OCI-LY1 (cell line): ENCODE measurements around the gene HTR3B.

Source experiments
- H2AFZ ChIP-seq: fragments of 200-600 bp; sonication (generic), shearing (Covaris generic); 2 replicates; pipeline ENCODE4 v1.6.0; 2014; ENCODE audit warnings: antibody characterized with exemption, mild to moderate bottlenecking, low read length
- H3F3A ChIP-seq: fragments of 200-600 bp; sonication (generic), shearing (Covaris generic); 2 replicates; pipeline ENCODE4 v1.6.0; 2014; ENCODE audit warnings: mild to moderate bottlenecking, antibody characterized with exemption, low read length, moderate library complexity; ENCODE audit not compliant: insufficient read depth
- H3K27ac ChIP-seq: fragments of 200-600 bp; sonication (generic); 2 replicates; pipeline ENCODE4 v1.5.1; 2014; ENCODE audit warnings: low read length, mixed run types, mild to moderate bottlenecking, low read depth; ENCODE audit not compliant: poor library complexity, severe bottlenecking
- H3K27me3 ChIP-seq: fragments of 200-600 bp; sonication (generic); 2 replicates; pipeline ENCODE4 v1.6.0; 2014; ENCODE audit warnings: antibody characterized with exemption, mild to moderate bottlenecking, low read length, moderate library complexity; ENCODE audit not compliant: insufficient read depth
- H3K36me3 ChIP-seq: fragments of 200-600 bp; sonication (generic); 2 replicates; pipeline ENCODE4 v1.6.1; 2014; ENCODE audit warnings: mild to moderate bottlenecking, antibody characterized with exemption, low read length, moderate library complexity, mixed read lengths; ENCODE audit not compliant: insufficient read depth
- H3K4me1 ChIP-seq: fragments of 200-600 bp; sonication (generic); 2 replicates; pipeline ENCODE4 v1.5.1; 2014; ENCODE audit warnings: mild to moderate bottlenecking, low read length, moderate library complexity; ENCODE audit not compliant: insufficient read depth, severe bottlenecking
- H3K4me2 ChIP-seq: fragments of 200-600 bp; sonication (generic), shearing (Covaris generic); 2 replicates; pipeline ENCODE4 v1.6.1; 2014; ENCODE audit warnings: low read length
- H3K4me3 ChIP-seq: fragments of 200-600 bp; sonication (generic); 2 replicates; pipeline ENCODE4 v1.5.1; 2014; ENCODE audit warnings: low read length, low read depth, mild to moderate bottlenecking, mixed read lengths; ENCODE audit not compliant: poor library complexity, severe bottlenecking
- H3K79me2 ChIP-seq: fragments of 200-600 bp; shearing (Covaris generic); 2 replicates; pipeline ENCODE4 v1.6.1; 2016; ENCODE audit warnings: mixed run types, low read length, mixed read lengths; ENCODE audit not compliant: insufficient read depth
- H3K9ac ChIP-seq: fragments of 200-600 bp; sonication (generic), shearing (Covaris generic); 2 replicates; pipeline ENCODE4 v1.6.1; 2014; ENCODE audit warnings: mild to moderate bottlenecking, low read length, mixed read lengths
- H3K9me2 ChIP-seq: fragments of 200-600 bp; sonication (generic), shearing (Covaris generic); 2 replicates; pipeline ENCODE4 v1.6.1; 2014; ENCODE audit warnings: low read depth, mild to moderate bottlenecking, low read length, mixed read lengths
- H3K9me3 ChIP-seq: fragments of 200-600 bp; shearing (Covaris generic); 2 replicates; pipeline ENCODE4 v1.6.1; 2014; ENCODE audit warnings: low read length, mixed read lengths
- H4K20me1 ChIP-seq: fragments of 200-600 bp; sonication (generic), shearing (Covaris generic); 2 replicates; pipeline ENCODE4 v1.6.0; 2016; ENCODE audit warnings: mild to moderate bottlenecking, low read length; ENCODE audit not compliant: insufficient read depth
- CTCF ChIP-seq: fragments of 200-600 bp; sonication (generic), shearing (Covaris generic); IDR thresholded peaks from 2 replicates; pipeline ENCODE4 v1.5.1; 2017; ENCODE audit warnings: mild to moderate bottlenecking, antibody characterized with exemption, low read length, moderate library complexity, mixed read lengths
- EZH2 ChIP-seq: fragments of 200-600 bp; sonication (generic), shearing (Covaris generic); IDR thresholded peaks from 2 replicates; pipeline ENCODE4 v1.8.0; 2017; ENCODE audit warnings: borderline replicate concordance, mixed run types, mild to moderate bottlenecking, antibody characterized with exemption, low read length, moderate library complexity, mixed read lengths

HTR3B gene

GRCh38 chr11:113971506-113972195 lies 67.1 kb downstream of the HTR3B start:
- no peaks in the 10 kb centered on the region for H3K36me3 ChIP-seq
- no peaks in the 10 kb centered on the region for H3K9me2 ChIP-seq
- H3K9ac ChIP-seq, result no peak overlapping the region
- no peaks in the 10 kb centered on the region for H3K9me3 ChIP-seq
- H3F3A ChIP-seq, result no peaks in the 10 kb centered on the region
- H3K4me1 ChIP-seq, result no peaks in the 10 kb centered on the region
- H3K27ac ChIP-seq, result no peak overlapping the region
- H4K20me1 ChIP-seq, result no peaks in the 10 kb centered on the region
- H3K4me2 ChIP-seq, result no peak overlapping the region
- TF ChIP-seq CTCF (no peak), EZH2 (no peak)
- no peaks in the 10 kb centered on the region for H3K27me3 ChIP-seq
- no peak overlapping the region for H3K4me3 ChIP-seq
- no peak overlapping the region for H2AFZ ChIP-seq
- no peaks in the 10 kb centered on the region for H3K79me2 ChIP-seq

DNA sequence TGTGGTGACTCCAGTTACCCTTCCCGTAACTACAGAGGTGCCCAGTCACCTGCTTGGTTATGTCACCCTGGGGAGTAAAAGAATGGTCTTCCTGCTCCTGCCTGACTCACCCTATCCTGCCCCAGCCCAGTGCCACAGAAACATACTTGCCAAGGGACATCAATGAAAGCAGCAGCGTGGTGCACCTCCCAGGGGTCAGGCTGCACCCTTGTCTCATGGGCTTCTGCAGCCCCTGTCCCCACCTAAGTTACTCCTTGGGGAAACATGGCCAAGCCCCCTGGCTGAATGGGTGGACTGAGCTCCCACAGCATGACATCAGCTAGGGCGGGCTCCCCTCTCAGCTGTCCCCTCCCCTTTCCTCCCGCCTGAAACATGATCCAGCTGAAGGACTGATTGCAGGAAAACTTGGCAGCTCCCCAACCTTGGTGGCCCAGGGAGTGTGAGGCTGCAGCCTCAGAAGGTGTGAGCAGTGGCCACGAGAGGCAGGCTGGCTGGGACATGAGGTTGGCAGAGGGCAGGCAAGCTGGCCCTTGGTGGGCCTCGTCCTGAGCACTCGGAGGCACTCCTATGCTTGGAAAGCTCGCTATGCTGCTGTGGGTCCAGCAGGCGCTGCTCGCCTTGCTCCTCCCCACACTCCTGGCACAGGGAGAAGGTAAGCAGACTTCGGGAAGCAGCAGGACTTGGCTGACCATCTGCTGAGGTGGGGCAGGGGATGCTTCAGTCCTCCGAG lies 70.3 kb downstream of the HTR3B start, which contains the start of gene HTR3A:
Gene HTR3A (plus strand): TSS at position 368 of the 730 bp plus-strand sequence. CDS start 218 bp downstream, at position 586.
- Histone ChIP-seq H3K79me2 (no peaks in the 10 kb centered on the region), H3K27ac (no peak within 1 kb of the TSS), H3K9me2 (no peaks in the 10 kb centered on the region), H3K9ac (no peak within 1 kb of the TSS), H4K20me1 (no peaks in the 10 kb centered on the region), H3K4me2 (no peak within 1 kb of the TSS), H3K27me3 (no peaks in the 10 kb centered on the region), H3K36me3 (no peaks in the 10 kb centered on the region), H3F3A (no peaks in the 10 kb centered on the region), H2AFZ (no peak within 1 kb of the TSS), H3K4me3 (no peak within 1 kb of the TSS), H3K9me3 (no peaks in the 10 kb centered on the region), H3K4me1 (no peaks in the 10 kb centered on the region)
- no peak for TF ChIP-seq CTCF
- no peak for TF ChIP-seq EZH2

DNA sequence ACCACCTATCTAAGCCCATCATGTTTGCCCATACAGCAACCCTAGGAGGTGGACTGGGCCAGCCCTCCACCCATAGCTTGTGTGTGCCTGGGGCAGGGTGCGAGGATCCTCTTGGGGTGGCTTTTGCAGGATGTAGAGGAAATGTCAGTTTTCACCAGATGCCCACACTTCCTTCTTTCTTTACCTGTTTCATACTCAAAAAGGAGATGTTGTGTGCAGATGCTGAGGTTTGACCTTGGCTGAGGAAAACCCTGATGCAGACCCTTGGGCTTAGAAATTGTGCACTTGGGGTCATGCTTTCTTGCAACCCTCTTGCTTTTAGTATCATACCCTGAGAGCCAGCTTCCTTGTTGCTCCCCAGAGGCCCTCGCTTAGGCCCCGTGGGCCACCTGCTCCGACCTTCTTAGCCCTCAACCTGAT lies 72.5 kb downstream of the HTR3B start:
- Histone ChIP-seq H3K27ac (no peak overlapping the region), H3K4me2 (no peak overlapping the region), H3K27me3 (no peaks in the 10 kb centered on the region), H4K20me1 (no peaks in the 10 kb centered on the region), H3K79me2 (no peaks in the 10 kb centered on the region), H3K9ac (no peak overlapping the region), H3K4me3 (no peak overlapping the region), H3K9me3 (no peaks in the 10 kb centered on the region), H3K9me2 (no peaks in the 10 kb centered on the region), H2AFZ (no peak overlapping the region), H3F3A (no peaks in the 10 kb centered on the region), H3K4me1 (no peaks in the 10 kb centered on the region), H3K36me3 (no peaks in the 10 kb centered on the region)
- no peak for TF ChIP-seq CTCF
- TF ChIP-seq EZH2, result no peak
